GM12873 (cell line): ENCODE measurements around the gene CARD19.

Source experiments
- CTCF ChIP-seq: IDR thresholded peaks from 2 replicates; pipeline ENCODE4 v1.5.1; 2012; ENCODE audit warnings: low read depth, mild to moderate bottlenecking, moderate library complexity, low read length, control low read depth; ENCODE audit not compliant: insufficient read depth; ENCODE audit errors: missing control alignments

CARD19 gene

GRCh38 chr9:93112116-93112863, 16.3 kb downstream of the CARD19 start:
- TF ChIP-seq CTCF = no peak

GRCh38 chr9:93112864-93113389, 16.9 kb downstream of the CARD19 start:
- TF ChIP-seq CTCF = no peak

DNA sequence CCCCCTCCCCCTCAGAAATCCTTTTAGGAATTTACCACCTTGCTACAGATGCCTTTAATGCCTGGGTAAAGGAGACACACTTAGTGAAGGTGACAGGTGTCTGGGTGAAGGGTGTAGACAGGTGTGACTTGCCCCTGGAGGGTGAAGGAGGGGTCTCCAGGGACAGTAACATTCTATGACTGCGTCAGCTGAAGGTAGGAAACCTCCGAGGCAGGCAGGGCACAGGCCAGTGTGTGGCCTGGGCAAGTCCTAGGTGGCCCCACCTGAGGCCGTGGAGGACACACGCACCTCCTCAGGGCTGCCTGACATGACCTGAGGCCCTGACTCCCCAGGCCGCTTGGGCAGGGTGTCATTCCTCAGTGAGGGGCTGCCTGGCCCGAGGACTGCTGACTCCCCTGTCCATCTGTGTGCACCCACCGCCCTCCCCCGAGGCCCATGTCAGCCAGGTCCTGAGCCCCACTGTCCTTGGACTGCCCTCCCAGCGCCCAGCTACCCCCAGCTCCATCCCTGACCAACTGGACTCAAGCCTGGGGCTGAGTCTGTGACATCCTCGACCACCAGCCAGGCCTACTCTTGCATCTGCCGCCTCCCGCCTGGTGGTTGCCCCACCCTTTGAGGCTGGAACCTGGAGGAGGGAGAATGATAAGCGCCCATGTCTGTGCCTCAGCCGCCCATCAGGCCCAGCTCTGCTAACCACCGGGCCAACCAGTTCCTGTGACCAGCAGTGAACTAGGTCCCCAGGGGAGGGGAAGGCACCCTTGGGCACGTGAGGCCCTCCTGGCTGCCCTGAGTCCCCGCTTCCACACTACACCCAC, 18.4 kb downstream of the CARD19 start:
- TF ChIP-seq CTCF = no peak

- no peak for TF ChIP-seq CTCF
Observed at GRCh38 chr9:93114984-93115335, 18.9 kb downstream of the CARD19 start.

- TF ChIP-seq CTCF = no peak
Observed at GRCh38 chr9:93115486-93116071, 19.6 kb downstream of the CARD19 start.

- TF ChIP-seq CTCF = no peak
Observed at GRCh38 chr9:93116072-93116961, 20.3 kb downstream of the CARD19 start.
